IMR-90 (cell line): ENCODE results near the gene SMIM14. TPM values are rescaled to one million over a fixed set of nuclear protein-coding genes. Genes with fewer than 3 reads are reported as not detected.
"Not testable (repeated sequence)": the region's sequence is repeated elsewhere in the genome, so short reads cannot be mapped to it uniquely, and the experiment has no call there.

Experiments used
- ATAC-seq: fragments of 200-7000 bp; cut with Tn5 transposase; 2 replicates; pipeline ENCODE4 v1.9.1; 2020; ENCODE audit warnings: low read depth, mild to moderate bottlenecking, moderate library complexity
- BruUV-seq: library from RNA; stranded (reverse); fragments of 400-500 nt; replicated peaks from 2 replicates; lab custom pipeline; 2021; lab: Mats Ljungman, UMichigan
- CTCF ChIA-PET: fragments of 300-600 bp; formaldehyde crosslinking; extraction: SDS; loops from one replicate; lab custom pipeline; 2021; ENCODE audit warnings: antibody characterized with exemption; lab: Yijun Ruan, JAX
- POLR2A ChIA-PET: fragments of 300-600 bp; sonication (Branson Sonifier 250); formaldehyde crosslinking; loops from one replicate; lab custom pipeline; 2022; ENCODE audit warnings: antibody characterized with exemption; ENCODE audit not compliant: unreplicated experiment; lab: Charles Lee
- DNase-seq: peaks from one replicate; pipeline ENCODE4 v3.0.0; 2013
- H2AFZ ChIP-seq: replicated peaks from 2 replicates; pipeline ENCODE3; 2013; ENCODE audit warnings: low read length, mild to moderate bottlenecking; ENCODE audit not compliant: poor library complexity
- H2AK5ac ChIP-seq: 2 replicates; pipeline ENCODE4 v1.6.1; 2013; ENCODE audit warnings: low read depth, low read length, inconsistent platforms
- H2AK9ac ChIP-seq: replicated peaks from 2 replicates; pipeline ENCODE3; 2013; ENCODE audit warnings: mild to moderate bottlenecking, low read depth, low read length, moderate library complexity; ENCODE audit not compliant: poor library complexity
- H2BK120ac ChIP-seq: 2 replicates; pipeline ENCODE4 v1.6.1; 2013; ENCODE audit warnings: low read depth, low read length, inconsistent platforms
- H2BK15ac ChIP-seq: 3 replicates; pipeline ENCODE4 v1.6.1; 2013; ENCODE audit warnings: low read depth, low read length, inconsistent platforms
- H2BK20ac ChIP-seq: 2 replicates; pipeline ENCODE4 v1.6.1; 2013; ENCODE audit warnings: low read depth, mild to moderate bottlenecking, inconsistent platforms, low read length, moderate library complexity
- H2BK5ac ChIP-seq: 2 replicates; pipeline ENCODE4 v1.6.1; 2013; ENCODE audit warnings: mild to moderate bottlenecking, low read depth, low read length, inconsistent platforms; ENCODE audit not compliant: poor library complexity, severe bottlenecking
- H3K14ac ChIP-seq: replicated peaks from 2 replicates; pipeline ENCODE4 v1.6.1; 2013; ENCODE audit warnings: low read depth, low read length, inconsistent platforms
- H3K18ac ChIP-seq: 2 replicates; pipeline ENCODE4 v1.6.1; 2013; ENCODE audit warnings: low read depth, low read length, control low read depth
- H3K23ac ChIP-seq: 2 replicates; pipeline ENCODE4 v1.6.1; 2013; ENCODE audit warnings: low read depth, low read length, inconsistent platforms
- H3K27ac ChIP-seq: 2 replicates; pipeline ENCODE4 v1.5.1; 2013; ENCODE audit warnings: mild to moderate bottlenecking, control low read depth, low read length; ENCODE audit not compliant: insufficient read depth
- H3K27me3 ChIP-seq: 2 replicates; pipeline ENCODE4 v1.6.1; 2013; ENCODE audit warnings: low read length; ENCODE audit not compliant: control insufficient read depth, insufficient read depth
- H3K36me3 ChIP-seq: 2 replicates; pipeline ENCODE4 v1.6.1; 2013; ENCODE audit warnings: low read length, mixed read lengths; ENCODE audit not compliant: control insufficient read depth, insufficient read depth
- H3K4ac ChIP-seq: 2 replicates; pipeline ENCODE4 v1.6.1; 2013; ENCODE audit warnings: low read depth, low read length, inconsistent platforms
- H3K4me1 ChIP-seq: 2 replicates; pipeline ENCODE4 v1.6.1; 2013; ENCODE audit warnings: low read length, mixed read lengths; ENCODE audit not compliant: control insufficient read depth, insufficient read depth
- H3K4me2 ChIP-seq: 2 replicates; pipeline ENCODE4 v1.6.1; 2013; ENCODE audit warnings: low read depth, mild to moderate bottlenecking, control low read depth, low read length, moderate library complexity
- H3K4me3 ChIP-seq: 2 replicates; pipeline ENCODE4 v1.5.1; 2013; ENCODE audit warnings: low read depth, mild to moderate bottlenecking, control low read depth, low read length, moderate library complexity; ENCODE audit not compliant: insufficient read depth
- H3K56ac ChIP-seq: 2 replicates; pipeline ENCODE4 v1.6.1; 2013; ENCODE audit warnings: low read length, inconsistent platforms; ENCODE audit not compliant: insufficient read depth; ENCODE audit errors: extremely low read depth
- H3K79me1 ChIP-seq, 2 experiments: 2 replicates each; pipeline ENCODE4 v1.6.1; 2013; ENCODE audit warnings: low read length in 2 of 2, inconsistent platforms in 1 of 2, low read depth in 1 of 2
- H3K9ac ChIP-seq: 2 replicates; pipeline ENCODE4 v1.6.1; 2013; ENCODE audit warnings: low read depth, low read length, control low read depth
- H3K9me1 ChIP-seq: 2 replicates; pipeline ENCODE4 v1.6.1; 2013; ENCODE audit warnings: low read length, inconsistent platforms; ENCODE audit not compliant: insufficient read depth
- H3K9me3 ChIP-seq: 2 replicates; pipeline ENCODE4 v1.6.1; 2013; ENCODE audit warnings: low read length; ENCODE audit not compliant: control insufficient read depth, insufficient read depth
- H4K20me1 ChIP-seq: 2 replicates; pipeline ENCODE4 v1.6.1; 2013; ENCODE audit warnings: low read length, inconsistent platforms; ENCODE audit not compliant: insufficient read depth
- H4K5ac ChIP-seq: 2 replicates; pipeline ENCODE4 v1.6.1; 2013; ENCODE audit warnings: mild to moderate bottlenecking, low read depth, low read length, control low read depth
- H4K8ac ChIP-seq, 2 experiments: 2 replicates each; pipeline ENCODE4 v1.6.1; 2013; ENCODE audit warnings: low read depth in 2 of 2, low read length in 2 of 2, control low read depth in 1 of 2, inconsistent platforms in 1 of 2
- H4K91ac ChIP-seq: 2 replicates; pipeline ENCODE4 v1.6.1; 2013; ENCODE audit warnings: low read depth, low read length, inconsistent platforms; ENCODE audit not compliant: insufficient read depth
- FOS ChIP-seq: fragments of 150-350 bp; IDR thresholded peaks from 2 replicates; pipeline ENCODE4 v1.6.1; 2016; ENCODE audit warnings: low read depth, low read length
- POLR2A ChIP-seq: IDR thresholded peaks from 2 replicates; pipeline ENCODE4 v1.6.1; 2012; ENCODE audit warnings: mild to moderate bottlenecking, low read depth, low read length
- RCOR1 ChIP-seq: IDR thresholded peaks from 2 replicates; pipeline ENCODE4 v1.6.1; 2012; ENCODE audit warnings: mild to moderate bottlenecking, low read length, improper control_type of control experiment; ENCODE audit not compliant: insufficient replicate concordance
- WGBS, 2 experiments: methylation state at CpG; one replicate each; pipeline versions ENCODE4 v1.1.5 to v1.1.7; 2013; ENCODE audit warnings: missing lambda C conversion rate in 2 of 2; ENCODE audit not compliant: insufficient read length in 1 of 2; ENCODE audit errors: extremely low coverage in 2 of 2; 5-methylcytosine and 5-hydroxymethylcytosine counted together
- dilution Hi-C: fragments of 300-500 bp; cut with HindIII; formaldehyde crosslinking; loops from one replicate; pipeline ENCODE4 v1.14.3; 2018; ENCODE audit warnings: low sequenced_read_pairs; ENCODE audit not compliant: unreplicated experiment
- in situ Hi-C: fragments of 300-500 bp; cut with MboI; formaldehyde crosslinking; loops from 3 replicates; pipeline ENCODE4 v1.14.3; 2019; ENCODE audit warnings: low sequenced_read_pairs, inconsistent platforms, mixed read lengths
- intact Hi-C: fragments of 100-400 bp; cut with micrococcal nuclease; formaldehyde crosslinking; loops from 2 replicates; pipeline ENCODE4 v1.10.0; 2022
- polyA plus RNA-seq, 3 experiments: library from polyadenylated mRNA; depleted of rRNA; stranded (reverse); fragments of >200 nt; gene quantifications; 2 replicates each; pipeline ENCODE4 v1.2.3, GENCODE V29; 2012; ENCODE audit warnings: low replicate concordance in 1 of 3
- total RNA-seq: library from RNA; depleted of rRNA; stranded (reverse); fragments of >200 nt; gene quantifications from 2 replicates; pipeline ENCODE4 v1.2.3, GENCODE V29; 2012

The SMIM14 gene
- total and polyA plus RNA-seq, 2 of the 4 experiments (the other 2 are of a cell fraction) = 15.6 to 20.9 TPM

DNA sequence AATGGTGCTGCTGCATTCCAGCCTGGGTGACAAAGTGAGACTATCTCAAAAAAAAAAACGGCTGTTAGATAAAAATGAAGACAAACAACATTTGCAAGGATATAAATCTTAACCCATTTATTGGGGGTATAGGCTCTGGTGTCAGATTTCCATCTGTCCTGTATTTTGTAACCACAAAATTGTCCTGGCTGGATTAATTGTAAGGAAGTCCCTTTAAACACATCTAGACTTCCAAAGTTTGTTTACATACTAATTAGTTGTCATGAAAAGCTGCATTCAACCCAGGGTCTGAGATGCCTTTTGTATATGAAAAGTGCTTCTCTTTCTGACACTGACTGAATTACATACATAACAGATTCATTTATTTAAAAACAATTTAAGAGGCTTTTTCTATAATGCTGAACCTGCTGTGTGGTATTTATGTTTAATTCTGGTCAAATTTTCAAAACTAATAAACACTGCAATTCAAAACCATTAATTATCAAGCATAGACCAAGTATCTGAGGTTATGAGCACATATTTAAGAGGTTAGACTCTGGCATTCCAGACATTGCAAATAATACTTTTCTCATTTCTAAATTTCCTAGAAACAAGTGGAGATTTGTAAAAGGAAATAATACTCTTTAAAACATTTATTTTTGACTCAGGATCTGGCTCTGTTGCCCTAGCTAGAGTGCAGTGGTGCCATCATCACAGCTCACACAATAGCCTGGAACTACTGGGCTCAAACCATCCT, 93.9 kb downstream of the SMIM14 start (continued):
- TF ChIP-seq RCOR1 = no peak
- no peak for TF ChIP-seq POLR2A
- TF ChIP-seq FOS = no peak

DNA sequence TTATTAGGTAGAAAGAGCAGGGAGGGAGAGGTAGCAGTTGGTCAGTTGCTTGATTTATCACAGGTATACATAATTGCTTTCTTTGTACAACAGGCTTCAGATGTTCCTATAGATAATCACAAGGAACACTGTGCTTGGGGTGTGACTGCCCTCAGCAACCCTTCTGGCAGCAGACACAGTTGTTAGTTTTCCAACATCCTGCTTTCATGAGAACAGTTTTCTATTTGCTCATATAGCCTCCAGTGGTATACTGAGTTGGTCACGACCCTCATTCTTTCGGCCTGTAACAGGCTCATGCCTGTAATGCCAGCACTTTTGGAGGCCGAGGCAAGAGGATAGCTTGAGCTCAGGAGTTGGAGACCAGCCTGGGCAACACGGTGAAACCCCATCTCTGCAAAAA, 94.6 kb downstream of the SMIM14 start:
- peak overlapping the region; percentile 8; the same call in 1 of the 2 replicates for H4K5ac ChIP-seq
- H3K4me2 ChIP-seq, H3K18ac ChIP-seq, in situ Hi-C loops, H2BK15ac ChIP-seq, H2AFZ ChIP-seq, H3K9me3 ChIP-seq, intact Hi-C loops, H3K9ac ChIP-seq, H3K4me3 ChIP-seq, BruUV-seq, DNase-seq, H2BK120ac ChIP-seq, H3K9me1 ChIP-seq, H3K23ac ChIP-seq, H3K27me3 ChIP-seq, ATAC-seq, H3K14ac ChIP-seq, dilution Hi-C loops, POLR2A ChIA-PET, H4K20me1 ChIP-seq, H2BK20ac ChIP-seq, H4K91ac ChIP-seq, H3K56ac ChIP-seq, H3K36me3 ChIP-seq: not testable (repeated sequence)
- H2AK9ac ChIP-seq = peak overlapping the region; percentile 75
- peak overlapping the region; percentile 16; the same call in 1 of the 2 replicates for H3K27ac ChIP-seq
- H2AK5ac ChIP-seq = peak overlapping the region; percentile 70
- peak overlapping the region in 1 of 2 experiments; percentile 21; a peak in 1 of 4 replicates for H4K8ac ChIP-seq
- 88% methylated on average over 4 of the region's 4 CpGs; no CpG with 5 or more reads in 1 of the 2 experiments for WGBS, 2 experiments
- H3K4me1 ChIP-seq = peaks cover 27% of the 10 kb centered on the region
- H3K79me1 ChIP-seq = peaks cover 12 to 15% of the 10 kb centered on the region in 2 experiments; a peak in 3 of 4 replicates
- peak overlapping the region; percentile 50; the same call in 1 of the 2 replicates for H3K4ac ChIP-seq
- CTCF ChIA-PET = interaction anchor here (0.7 kb wide), 1 partner anchor 74 kb away, joined by 3 read pairs; no protein-coding TSS in a partner anchor
- H2BK5ac ChIP-seq = peak overlapping the region; percentile 30
